GM18526 (cell line): ENCODE data around the gene AUTS2.

Experiments
- POLR2A ChIP-seq: IDR thresholded peaks from 3 replicates; pipeline ENCODE4 v1.6.1; 2011; ENCODE audit not compliant: insufficient read length; ENCODE audit errors: extremely low read depth

Gene AUTS2

GRCh38 chr7:70797109-70797514, 1198.8 kb downstream of the AUTS2 start:
- no peak for TF ChIP-seq POLR2A

GRCh38 chr7:70799841-70800405, 1201.6 kb downstream of the AUTS2 start:
- TF ChIP-seq POLR2A: no peak

- no peak for TF ChIP-seq POLR2A
These were observed 1207.1 kb downstream of the AUTS2 start for GRCh38 chr7:70805360-70805759.

GRCh38 chr7:70807650-70808049, 1209.4 kb downstream of the AUTS2 start:
- TF ChIP-seq POLR2A: no peak

- no peak for TF ChIP-seq POLR2A
These were observed 1210.6 kb downstream of the AUTS2 start for GRCh38 chr7:70808876-70809275.

GRCh38 chr7:70810558-70811139, 1212.4 kb downstream of the AUTS2 start:
- TF ChIP-seq POLR2A: no peak

GRCh38 chr7:70812511-70812910, 1214.2 kb downstream of the AUTS2 start:
- no peak for TF ChIP-seq POLR2A

GRCh38 chr7:70829221-70830059, 1231.2 kb downstream of the AUTS2 start:
- TF ChIP-seq POLR2A: no peak

- no peak for TF ChIP-seq POLR2A
These were observed 1231.8 kb downstream of the AUTS2 start for GRCh38 chr7:70830060-70830395.

- no peak for TF ChIP-seq POLR2A
These were observed 1232.2 kb downstream of the AUTS2 start for GRCh38 chr7:70830426-70830825.

- TF ChIP-seq POLR2A: no peak
These were observed 1235.5 kb downstream of the AUTS2 start for GRCh38 chr7:70833726-70834125.

- no peak for TF ChIP-seq POLR2A
These were observed 1236.1 kb downstream of the AUTS2 start for GRCh38 chr7:70834424-70834823.

- no peak for TF ChIP-seq POLR2A
These were observed 1237.4 kb downstream of the AUTS2 start for GRCh38 chr7:70835658-70836057.

GRCh38 chr7:70836279-70836678, 1238.0 kb downstream of the AUTS2 start:
- no peak for TF ChIP-seq POLR2A

GRCh38 chr7:70836946-70837345, 1238.7 kb downstream of the AUTS2 start:
- TF ChIP-seq POLR2A: no peak

GRCh38 chr7:70837589-70837988, 1239.3 kb downstream of the AUTS2 start:
- no peak for TF ChIP-seq POLR2A
